ENCODE measurements around the gene LAMA3.

GRCh38 chr18:23719634-23720201 is 30.5 kb downstream of the LAMA3 start:
- TF ChIP-seq CTCF (conservative IDR thresholded peaks at IDR 0.05; ENCODE audit: low read depth in 2 of 2) (no peak), REST (IDR thresholded peaks at IDR 0.05; ENCODE audit: unreplicated experiment) (no peak), EZH2phosphoT487 (IDR thresholded peaks at IDR 0.05; ENCODE audit: unreplicated experiment) (no peak), POLR2AphosphoS5 (IDR thresholded peaks at IDR 0.05; ENCODE audit: low read depth) (no peak), EZH2 (IDR thresholded peaks at IDR 0.05; ENCODE audit: low read depth, unreplicated experiment) (no peak)
